Sigmoid colon (tissue), 7 donors: ENCODE measurements around the gene NRXN2. TPM values are rescaled to one million over a fixed set of nuclear protein-coding genes. Genes with fewer than 3 reads are reported as not detected.

ENCODE experiments used
- DNase-seq: peaks from one replicate; pipeline ENCODE4 v3.0.0-alpha.2; 2019
- H3K27ac ChIP-seq, 4 donors: fragments of 200-600 bp; sonication (generic); one replicate each; pipeline ENCODE4 v1.5.1; 2016 to 2019; ENCODE audit warnings: mild to moderate bottlenecking in 1 of 4
- H3K27me3 ChIP-seq, 3 donors: fragments of 200-600 bp; sonication (generic); one replicate each; pipeline ENCODE4 v1.5.1; 2019; ENCODE audit warnings: mild to moderate bottlenecking in 1 of 3
- H3K36me3 ChIP-seq, 4 donors: fragments of 200-600 bp; sonication (generic); one replicate each; pipeline ENCODE4 v1.5.1; 2016 to 2019
- H3K4me1 ChIP-seq, 4 donors: fragments of 200-600 bp; sonication (generic); one replicate each; pipeline ENCODE4 v1.5.1; 2017 to 2019
- H3K4me3 ChIP-seq, 4 donors: fragments of 200-600 bp; sonication (generic); one replicate each; pipeline ENCODE4 v1.5.1; 2017 to 2019; ENCODE audit warnings: mild to moderate bottlenecking in 2 of 4, moderate library complexity in 1 of 4
- H3K9me3 ChIP-seq, 4 donors: fragments of 200-600 bp in 3 of 4; sonication (generic) in 3 of 4; one replicate each; pipeline versions ENCODE4 v1.5.1 to v1.6.1; 2013 to 2019
- EP300 ChIP-seq, 4 donors: sonication (generic); formaldehyde crosslinking; IDR thresholded peaks; one replicate each; pipeline ENCODE4 v1.6.1; 2017; ENCODE audit warnings: antibody characterized with exemption in 4 of 4
- POLR2A ChIP-seq, 2 donors: fragments of 450-650 bp; IDR thresholded peaks; one replicate each; pipeline ENCODE4 v1.6.1; 2016; ENCODE audit warnings: antibody characterized with exemption in 2 of 2, mild to moderate bottlenecking in 2 of 2, moderate library complexity in 2 of 2
- POLR2AphosphoS5 ChIP-seq, 4 donors: sonication (generic); formaldehyde crosslinking; IDR thresholded peaks; one replicate each; pipeline ENCODE4 v1.6.1; 2017; ENCODE audit warnings: antibody characterized with exemption in 4 of 4
- WGBS, 2 donors: extraction: QIAGEN DNeasy Blood & Tissue Kit; methylation state at CpG; one replicate each; pipeline ENCODE4 v1.1.7; 2013; 5-methylcytosine and 5-hydroxymethylcytosine counted together
- intact Hi-C: fragments of 100-400 bp; cut with DNase I; formaldehyde crosslinking; loops from one replicate; pipeline ENCODE4 v1.15.1; 2023
- polyA plus RNA-seq, 3 donors: library from polyadenylated mRNA; stranded (reverse); fragments of 200-250 nt; gene quantifications; one replicate each; pipeline ENCODE4 v1.2.3, GENCODE V29; 2013
- total RNA-seq, 4 donors: library from RNA; depleted of rRNA; stranded (reverse); fragments of >200 nt; gene quantifications; one replicate each; pipeline ENCODE4 v1.1.0, GENCODE V29; 2016
- TF ChIP-seq, protein P1 (sequence below), 4 experiments: fragments of 450-650 bp in 3 of 4; fragments of 200-600 bp in 1 of 4; IDR thresholded peaks; one replicate each; pipeline ENCODE4 v1.5.1; 2016 to 2019; ENCODE audit warnings: antibody characterized with exemption in 4 of 4, mild to moderate bottlenecking in 3 of 4, moderate library complexity in 2 of 4
- donor health status: healthy with polysubstance abuse.
- donor health status: Bipolar disorder and iron deficiency.
- donor health status: healthy.

The NRXN2 gene
- total and polyA plus RNA-seq, 7 donors, result 0.23 to 20.5 (median 6.8) TPM

DNA sequence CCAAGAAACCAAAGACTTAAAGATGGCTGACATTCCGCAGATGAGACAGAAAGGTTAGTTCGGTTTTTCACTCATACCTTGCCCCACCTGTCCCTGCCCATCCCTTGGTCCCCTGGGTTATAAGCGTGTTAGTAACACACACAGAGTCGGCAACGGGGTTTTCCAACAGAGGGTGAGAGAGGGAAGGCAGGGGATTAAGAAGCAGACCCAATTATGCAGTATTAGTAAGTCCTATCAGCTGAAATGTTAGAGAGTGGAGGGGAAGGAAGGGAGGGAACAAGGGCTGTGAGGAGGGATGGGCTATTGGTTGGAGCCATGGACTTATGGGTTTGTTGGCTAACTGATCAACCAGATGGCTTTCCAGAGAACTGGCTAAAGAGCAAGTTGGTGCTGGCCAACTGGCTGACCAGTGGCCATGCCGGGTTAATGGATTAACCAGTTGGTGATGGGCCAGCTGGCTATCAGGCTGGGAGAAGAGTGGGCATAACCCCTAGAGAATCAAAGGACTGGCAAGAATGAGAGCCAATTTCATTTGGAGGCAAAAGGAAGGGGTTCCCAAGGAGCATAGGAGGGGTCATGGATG is 45.5 kb downstream of the NRXN2 start:
- H3K9me3 ChIP-seq, result no peaks in the 10 kb centered on the region
- H3K4me3 ChIP-seq, result no peak overlapping the region
- WGBS, 2 donors, result 69 to 84% methylated on average over 6 of the region's 6 CpGs
- peaks cover 0 to 25% (median 0%) of the 10 kb centered on the region in 3 donors for H3K27me3 ChIP-seq
- no peak overlapping the region for H3K27ac ChIP-seq
- no peak for TF ChIP-seq POLR2AphosphoS5 (IDR thresholded peaks at IDR 0.05)
- TF ChIP-seq, protein P1, sequence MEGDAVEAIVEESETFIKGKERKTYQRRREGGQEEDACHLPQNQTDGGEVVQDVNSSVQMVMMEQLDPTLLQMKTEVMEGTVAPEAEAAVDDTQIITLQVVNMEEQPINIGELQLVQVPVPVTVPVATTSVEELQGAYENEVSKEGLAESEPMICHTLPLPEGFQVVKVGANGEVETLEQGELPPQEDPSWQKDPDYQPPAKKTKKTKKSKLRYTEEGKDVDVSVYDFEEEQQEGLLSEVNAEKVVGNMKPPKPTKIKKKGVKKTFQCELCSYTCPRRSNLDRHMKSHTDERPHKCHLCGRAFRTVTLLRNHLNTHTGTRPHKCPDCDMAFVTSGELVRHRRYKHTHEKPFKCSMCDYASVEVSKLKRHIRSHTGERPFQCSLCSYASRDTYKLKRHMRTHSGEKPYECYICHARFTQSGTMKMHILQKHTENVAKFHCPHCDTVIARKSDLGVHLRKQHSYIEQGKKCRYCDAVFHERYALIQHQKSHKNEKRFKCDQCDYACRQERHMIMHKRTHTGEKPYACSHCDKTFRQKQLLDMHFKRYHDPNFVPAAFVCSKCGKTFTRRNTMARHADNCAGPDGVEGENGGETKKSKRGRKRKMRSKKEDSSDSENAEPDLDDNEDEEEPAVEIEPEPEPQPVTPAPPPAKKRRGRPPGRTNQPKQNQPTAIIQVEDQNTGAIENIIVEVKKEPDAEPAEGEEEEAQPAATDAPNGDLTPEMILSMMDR (IDR thresholded peaks at IDR 0.05), result no peak
- TF ChIP-seq POLR2A (IDR thresholded peaks at IDR 0.05), result no peak
- no peak for TF ChIP-seq EP300 (IDR thresholded peaks at IDR 0.05)
- peaks cover 0 to 13% (median 0%) of the 10 kb centered on the region in 4 donors for H3K4me1 ChIP-seq
- no peaks in the 10 kb centered on the region for H3K36me3 ChIP-seq
- intact Hi-C loops, result no loop called here
- DNase-seq, result no peak

DNA sequence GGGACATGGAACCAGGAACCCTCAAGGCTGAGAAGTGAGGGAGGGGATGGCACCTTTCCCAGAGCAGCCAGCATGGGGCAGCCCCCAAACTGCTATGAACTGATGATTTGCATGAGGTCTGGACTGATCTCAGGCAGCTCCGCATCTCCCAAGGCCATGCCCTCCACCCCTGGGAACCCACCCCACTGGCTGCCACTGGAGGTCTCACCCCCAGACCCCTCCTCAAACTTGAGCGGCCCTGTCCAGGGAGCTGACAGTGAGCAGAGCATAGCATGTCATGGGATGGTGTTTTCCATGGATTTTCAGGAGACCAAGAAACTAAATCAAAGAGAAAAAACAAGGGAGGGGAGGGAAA is 46.8 kb downstream of the NRXN2 start:
- no peak for DNase-seq
- Histone ChIP-seq H3K4me3 (no peak overlapping the region), H3K9me3 (no peaks in the 10 kb centered on the region), H3K36me3 (no peaks in the 10 kb centered on the region), H3K27ac (no peak overlapping the region), H3K4me1 (peaks cover 0 to 13% (median 0%) of the 10 kb centered on the region in 4 donors), H3K27me3 (peaks cover 0 to 25% (median 0%) of the 10 kb centered on the region in 3 donors)
- WGBS, 2 donors, result 67 to 76% methylated on average over 2 of the region's 2 CpGs
- intact Hi-C loops, result no loop called here
- TF ChIP-seq EP300 (IDR thresholded peaks at IDR 0.05), result no peak
- no peak for TF ChIP-seq POLR2AphosphoS5 (IDR thresholded peaks at IDR 0.05)
- no peak for TF ChIP-seq POLR2A (IDR thresholded peaks at IDR 0.05)
- TF ChIP-seq, protein P1 (IDR thresholded peaks at IDR 0.05), result no peak

DNA sequence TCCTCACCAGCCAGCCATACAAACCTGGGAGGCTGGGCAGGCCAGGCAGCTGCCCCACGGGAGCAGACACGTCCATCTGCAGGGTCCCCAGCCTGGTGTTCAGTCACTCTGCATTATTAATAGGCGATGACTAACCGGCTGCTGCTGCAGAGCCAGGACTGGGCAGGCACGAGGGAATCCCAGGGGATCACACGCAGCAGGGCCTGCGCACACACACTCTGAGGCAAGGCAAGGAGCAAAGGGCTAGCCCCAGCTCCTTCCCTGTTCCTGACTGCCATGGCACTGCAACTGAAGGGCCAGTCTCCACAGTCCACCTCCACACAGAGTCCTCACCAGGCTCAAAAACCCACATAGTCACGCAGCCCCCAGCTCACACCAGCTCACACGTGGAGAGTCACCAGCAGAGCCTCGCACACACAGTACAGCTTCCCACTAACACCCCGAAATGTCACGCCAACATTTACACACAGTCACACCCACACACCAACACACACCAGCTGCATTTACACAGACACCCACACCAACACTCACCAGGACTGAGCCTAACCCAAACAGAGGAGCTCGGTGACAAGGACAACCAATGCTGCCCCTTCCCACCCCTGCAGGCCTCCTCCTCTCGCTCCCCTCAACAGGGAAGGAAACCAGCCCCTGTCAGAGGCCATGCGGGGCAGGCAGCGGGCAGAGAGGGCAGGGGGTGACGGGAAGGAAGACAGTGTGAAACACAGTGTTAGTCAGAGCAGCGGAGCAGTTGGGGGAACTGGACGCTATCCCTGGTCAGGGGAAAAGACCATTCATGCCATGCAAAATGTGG is 47.3 kb downstream of the NRXN2 start:
- peaks cover 0 to 30% (median 0%) of the 10 kb centered on the region in 3 donors for H3K27me3 ChIP-seq
- WGBS, 2 donors, result 56 to 63% methylated on average over 19 of the region's 19 CpGs
- H3K27ac ChIP-seq, result no peak overlapping the region

DNA sequence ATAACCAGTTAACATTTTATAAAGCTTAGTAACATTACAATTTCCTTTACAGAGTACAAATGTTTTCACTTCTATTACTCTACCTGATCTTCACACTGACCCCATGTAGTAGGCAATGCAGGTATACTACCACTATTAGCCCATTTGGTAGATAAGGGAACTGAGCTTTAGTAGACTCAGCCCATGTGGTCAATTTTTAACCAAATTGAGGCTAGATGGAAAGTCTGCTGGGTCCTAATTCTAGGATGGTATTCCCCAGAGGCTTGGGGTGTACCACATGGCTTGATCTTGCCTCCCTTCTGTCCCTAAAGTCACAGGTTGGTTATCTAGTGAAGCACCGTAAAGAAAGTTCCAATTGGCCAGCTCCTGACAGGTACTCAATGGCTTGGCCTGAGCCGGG is 48.2 kb downstream of the NRXN2 start:
- H3K27ac ChIP-seq, result no peak overlapping the region
- DNase-seq, result no peak
- TF ChIP-seq POLR2AphosphoS5 (IDR thresholded peaks at IDR 0.05), result no peak
- no peak for TF ChIP-seq EP300 (IDR thresholded peaks at IDR 0.05)
- no peak for TF ChIP-seq POLR2A (IDR thresholded peaks at IDR 0.05)
- TF ChIP-seq, protein P1 (IDR thresholded peaks at IDR 0.05), result no peak
- intact Hi-C loops, result no loop called here
- no peaks in the 10 kb centered on the region for H3K36me3 ChIP-seq
- H3K4me3 ChIP-seq, result no peak overlapping the region
- 79 to 83% methylated on average over 2 of the region's 2 CpGs for whole genome bisulfite sequencing, 2 donors
- H3K9me3 ChIP-seq, result no peaks in the 10 kb centered on the region
- peaks cover 0 to 13% (median 0%) of the 10 kb centered on the region in 4 donors for H3K4me1 ChIP-seq
- H3K27me3 ChIP-seq, result peaks cover 0 to 38% (median 0%) of the 10 kb centered on the region in 3 donors

More for the DNA sequence above, 47.3 kb downstream of the NRXN2 start:
- H3K36me3 ChIP-seq, result no peaks in the 10 kb centered on the region
- TF ChIP-seq EP300 (IDR thresholded peaks at IDR 0.05) (no peak), POLR2AphosphoS5 (IDR thresholded peaks at IDR 0.05) (peak in 1 of 4 donors; percentile 35)
- intact Hi-C loops, result no loop called here
- no peaks in the 10 kb centered on the region for H3K9me3 ChIP-seq
- peak; percentile 82 for DNase-seq
- no peak overlapping the region for H3K4me3 ChIP-seq
- peaks cover 0 to 13% (median 0%) of the 10 kb centered on the region in 4 donors for H3K4me1 ChIP-seq

DNA sequence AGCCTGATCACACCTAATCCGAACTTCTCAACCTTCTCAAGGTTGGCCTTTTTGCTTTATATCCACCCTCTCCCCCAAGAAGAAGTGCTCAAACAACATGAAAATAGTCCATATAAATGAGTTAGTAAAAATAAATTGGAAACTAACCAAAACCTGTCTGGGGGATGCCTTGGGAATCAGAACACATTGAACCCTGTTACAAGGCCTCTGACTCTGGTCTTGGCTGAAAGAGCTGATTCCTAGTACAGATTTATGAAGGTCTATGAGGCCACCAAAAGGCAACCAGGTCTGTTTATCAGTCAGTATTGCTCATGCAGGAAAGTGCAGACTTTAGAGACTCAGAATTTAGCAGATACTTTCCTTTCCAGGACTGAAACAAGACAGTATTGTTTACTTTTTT is 49.7 kb downstream of the NRXN2 start:
- no peak overlapping the region for H3K27ac ChIP-seq
- peaks cover 0 to 38% (median 0%) of the 10 kb centered on the region in 3 donors for H3K27me3 ChIP-seq
- TF ChIP-seq POLR2AphosphoS5 (IDR thresholded peaks at IDR 0.05), result no peak
- TF ChIP-seq EP300 (IDR thresholded peaks at IDR 0.05), result no peak
- TF ChIP-seq POLR2A (IDR thresholded peaks at IDR 0.05), result no peak
- TF ChIP-seq, protein P1 (IDR thresholded peaks at IDR 0.05), result no peak
- no peak for DNase-seq
- no peaks in the 10 kb centered on the region for H3K9me3 ChIP-seq
- no peaks in the 10 kb centered on the region for H3K36me3 ChIP-seq
- 84 to 87% methylated on average over 1 of the region's 1 CpG for WGBS, 2 donors
- intact Hi-C loops, result no loop called here
- no peak overlapping the region for H3K4me3 ChIP-seq
- H3K4me1 ChIP-seq, result peaks cover 0 to 13% (median 0%) of the 10 kb centered on the region in 4 donors
